ENCODE results near the gene FAM228B.
"Not testable (repeated sequence)": the region's sequence is repeated elsewhere in the genome, so short reads cannot be mapped to it uniquely, and the experiment has no call there.

The FAM228B gene

GRCh38 chr2:24182507-24182906 is 59.2 kb downstream of the FAM228B start:
- no peak for DNase-seq (ENCODE audit: low read depth)
- H3K4me3 ChIP-seq (ENCODE audit: low read depth, low read length): no peak overlapping the region
- TF ChIP-seq CTCF (IDR thresholded peaks at IDR 0.05; ENCODE audit: insufficient read depth, low read depth, low read length, missing control alignments): no peak

- no peak for TF ChIP-seq CTCF (IDR thresholded peaks at IDR 0.05; ENCODE audit: insufficient read depth, low read depth, low read length, missing control alignments)
- DNase-seq (ENCODE audit: low read depth): no peak
- H3K4me3 ChIP-seq (ENCODE audit: low read depth, low read length): no peak overlapping the region
These were observed 60.2 kb downstream of the FAM228B start for GRCh38 chr2:24183366-24184069.

GRCh38 chr2:24189551-24189950 is 66.3 kb downstream of the FAM228B start:
- no peak for DNase-seq (ENCODE audit: low read depth)
- TF ChIP-seq CTCF (IDR thresholded peaks at IDR 0.05; ENCODE audit: insufficient read depth, low read depth, low read length, missing control alignments): no peak
- no peak overlapping the region for H3K4me3 ChIP-seq (ENCODE audit: low read depth, low read length)

- DNase-seq (ENCODE audit: low read depth): no peak
- H3K4me3 ChIP-seq (ENCODE audit: low read depth, low read length): no peak overlapping the region
- TF ChIP-seq CTCF (IDR thresholded peaks at IDR 0.05; ENCODE audit: insufficient read depth, low read depth, low read length, missing control alignments): no peak
These were observed 67.2 kb downstream of the FAM228B start for GRCh38 chr2:24190503-24190902.

- TF ChIP-seq CTCF (IDR thresholded peaks at IDR 0.05; ENCODE audit: insufficient read depth, low read depth, low read length, missing control alignments): no peak
- no peak overlapping the region for H3K4me3 ChIP-seq (ENCODE audit: low read depth, low read length)
- no peak for DNase-seq (ENCODE audit: low read depth)
These were observed 67.9 kb downstream of the FAM228B start for GRCh38 chr2:24191156-24191555.

- no peak for DNase-seq (ENCODE audit: low read depth)
- no peak overlapping the region for H3K4me3 ChIP-seq (ENCODE audit: low read depth, low read length)
- TF ChIP-seq CTCF (IDR thresholded peaks at IDR 0.05; ENCODE audit: insufficient read depth, low read depth, low read length, missing control alignments): no peak
These were observed 68.6 kb downstream of the FAM228B start for GRCh38 chr2:24191848-24192247.

- not testable (repeated sequence) for DNase-seq (ENCODE audit: low read depth); H3K4me3 ChIP-seq (ENCODE audit: low read depth, low read length)
These were observed 73.9 kb downstream of the FAM228B start for GRCh38 chr2:24197213-24197612.
